Transverse colon (tissue), 4 donors: Measurements from ENCODE around the gene LRRC17.

Experiments used
- EP300 ChIP-seq: sonication (generic); formaldehyde crosslinking; IDR thresholded peaks from one replicate; pipeline ENCODE4 v1.6.1; 2017; ENCODE audit warnings: antibody characterized with exemption, low read depth
- POLR2A ChIP-seq: fragments of 450-650 bp; IDR thresholded peaks from one replicate; pipeline ENCODE4 v1.6.1; 2016; ENCODE audit warnings: antibody characterized with exemption, mild to moderate bottlenecking, moderate library complexity
- POLR2AphosphoS5 ChIP-seq, 3 donors: sonication (generic); formaldehyde crosslinking; IDR thresholded peaks; one replicate each; pipeline ENCODE4 v1.6.1; 2016; ENCODE audit warnings: antibody characterized with exemption in 3 of 3
- TF ChIP-seq, protein P1 (sequence below), 5 experiments: fragments of 200-600 bp in 3 of 5; fragments of 450-650 bp in 2 of 5; sonication (generic) in 3 of 5; IDR thresholded peaks; 1 replicate in 2 of 5; 2 replicates in 3 of 5; pipeline ENCODE4 v1.5.1; 2016 to 2017; ENCODE audit warnings: antibody characterized with exemption in 5 of 5, inconsistent platforms in 3 of 5, mild to moderate bottlenecking in 2 of 5, moderate library complexity in 1 of 5

DNA sequence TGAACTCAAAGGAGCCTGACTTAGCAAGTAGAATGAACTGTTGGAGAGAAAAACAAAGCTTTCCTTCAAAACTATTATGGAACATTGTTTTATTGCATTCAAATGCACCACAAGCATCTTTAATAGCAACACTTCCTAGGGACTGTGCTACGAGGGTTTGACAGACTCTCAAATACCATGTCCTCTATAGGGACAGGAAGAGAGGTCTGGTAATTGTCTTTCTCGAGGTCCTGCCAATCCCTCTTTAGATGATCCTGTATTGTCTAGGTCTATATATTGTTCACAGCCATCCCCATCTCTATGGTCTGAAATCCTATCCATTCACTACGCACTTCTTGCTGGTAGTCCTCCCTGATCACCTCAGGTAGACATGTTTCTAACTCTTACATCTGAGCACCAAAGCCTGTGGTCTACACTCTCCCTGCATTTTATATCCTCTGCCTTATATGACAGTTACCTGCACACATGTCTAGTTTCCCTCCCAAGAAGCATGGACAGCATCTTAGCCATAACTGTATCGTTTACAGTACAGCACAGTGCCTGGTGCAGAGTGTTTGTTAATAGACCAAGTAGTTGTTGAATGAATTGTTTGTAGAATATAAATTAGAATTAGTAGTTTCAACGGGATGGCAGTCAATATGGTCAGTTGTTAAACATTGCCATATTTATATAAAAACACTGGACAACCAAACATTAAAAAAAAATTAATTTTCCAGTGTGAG is 21.7 kb upstream of the LRRC17 start:
- TF ChIP-seq, protein P1, sequence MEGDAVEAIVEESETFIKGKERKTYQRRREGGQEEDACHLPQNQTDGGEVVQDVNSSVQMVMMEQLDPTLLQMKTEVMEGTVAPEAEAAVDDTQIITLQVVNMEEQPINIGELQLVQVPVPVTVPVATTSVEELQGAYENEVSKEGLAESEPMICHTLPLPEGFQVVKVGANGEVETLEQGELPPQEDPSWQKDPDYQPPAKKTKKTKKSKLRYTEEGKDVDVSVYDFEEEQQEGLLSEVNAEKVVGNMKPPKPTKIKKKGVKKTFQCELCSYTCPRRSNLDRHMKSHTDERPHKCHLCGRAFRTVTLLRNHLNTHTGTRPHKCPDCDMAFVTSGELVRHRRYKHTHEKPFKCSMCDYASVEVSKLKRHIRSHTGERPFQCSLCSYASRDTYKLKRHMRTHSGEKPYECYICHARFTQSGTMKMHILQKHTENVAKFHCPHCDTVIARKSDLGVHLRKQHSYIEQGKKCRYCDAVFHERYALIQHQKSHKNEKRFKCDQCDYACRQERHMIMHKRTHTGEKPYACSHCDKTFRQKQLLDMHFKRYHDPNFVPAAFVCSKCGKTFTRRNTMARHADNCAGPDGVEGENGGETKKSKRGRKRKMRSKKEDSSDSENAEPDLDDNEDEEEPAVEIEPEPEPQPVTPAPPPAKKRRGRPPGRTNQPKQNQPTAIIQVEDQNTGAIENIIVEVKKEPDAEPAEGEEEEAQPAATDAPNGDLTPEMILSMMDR (IDR thresholded peaks at IDR 0.05), result no peak
- TF ChIP-seq POLR2A, result no peak
- TF ChIP-seq EP300, result no peak
- no peak for TF ChIP-seq POLR2AphosphoS5 (IDR thresholded peaks at IDR 0.05)
